Measurements from ENCODE around the gene ZNF624.

- TF ChIP-seq POLR2AphosphoS5 (IDR thresholded peaks at IDR 0.05; ENCODE audit: low read depth, low read length) (no peak), SIN3A (IDR thresholded peaks at IDR 0.05; ENCODE audit: borderline replicate concordance, insufficient read depth, low read length) (no peak), TAF1 (IDR thresholded peaks at IDR 0.05; ENCODE audit: borderline replicate concordance, insufficient read depth, low read length) (no peak), FOXP2 (optimal IDR thresholded peaks at IDR 0.05; ENCODE audit: borderline replicate concordance, extremely low read depth, extremely low read length, insufficient read depth) (no peak)
- TF ChIP-seq, protein P1, sequence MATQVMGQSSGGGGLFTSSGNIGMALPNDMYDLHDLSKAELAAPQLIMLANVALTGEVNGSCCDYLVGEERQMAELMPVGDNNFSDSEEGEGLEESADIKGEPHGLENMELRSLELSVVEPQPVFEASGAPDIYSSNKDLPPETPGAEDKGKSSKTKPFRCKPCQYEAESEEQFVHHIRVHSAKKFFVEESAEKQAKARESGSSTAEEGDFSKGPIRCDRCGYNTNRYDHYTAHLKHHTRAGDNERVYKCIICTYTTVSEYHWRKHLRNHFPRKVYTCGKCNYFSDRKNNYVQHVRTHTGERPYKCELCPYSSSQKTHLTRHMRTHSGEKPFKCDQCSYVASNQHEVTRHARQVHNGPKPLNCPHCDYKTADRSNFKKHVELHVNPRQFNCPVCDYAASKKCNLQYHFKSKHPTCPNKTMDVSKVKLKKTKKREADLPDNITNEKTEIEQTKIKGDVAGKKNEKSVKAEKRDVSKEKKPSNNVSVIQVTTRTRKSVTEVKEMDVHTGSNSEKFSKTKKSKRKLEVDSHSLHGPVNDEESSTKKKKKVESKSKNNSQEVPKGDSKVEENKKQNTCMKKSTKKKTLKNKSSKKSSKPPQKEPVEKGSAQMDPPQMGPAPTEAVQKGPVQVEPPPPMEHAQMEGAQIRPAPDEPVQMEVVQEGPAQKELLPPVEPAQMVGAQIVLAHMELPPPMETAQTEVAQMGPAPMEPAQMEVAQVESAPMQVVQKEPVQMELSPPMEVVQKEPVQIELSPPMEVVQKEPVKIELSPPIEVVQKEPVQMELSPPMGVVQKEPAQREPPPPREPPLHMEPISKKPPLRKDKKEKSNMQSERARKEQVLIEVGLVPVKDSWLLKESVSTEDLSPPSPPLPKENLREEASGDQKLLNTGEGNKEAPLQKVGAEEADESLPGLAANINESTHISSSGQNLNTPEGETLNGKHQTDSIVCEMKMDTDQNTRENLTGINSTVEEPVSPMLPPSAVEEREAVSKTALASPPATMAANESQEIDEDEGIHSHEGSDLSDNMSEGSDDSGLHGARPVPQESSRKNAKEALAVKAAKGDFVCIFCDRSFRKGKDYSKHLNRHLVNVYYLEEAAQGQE (IDR thresholded peaks at IDR 0.05; ENCODE audit: insufficient read depth in 1 of 2, low read depth in 2 of 2, low read length in 2 of 2): no peak
These were observed 30.9 kb downstream of the ZNF624 start for GRCh38 chr17:16622540-16623277.

Measured in PFSK-1 (cell line).